ENCODE results near the gene KCP.
A peak's percentile ranks its signal among the peaks of the same experiment; 100 is the strongest.
"Not testable (repeated sequence)": the region's sequence is repeated elsewhere in the genome, so short reads cannot be mapped to it uniquely, and the experiment has no call there.

The KCP gene

GRCh38 chr7:128919881-128920799 lies 9.6 kb upstream of the KCP start:
- peak; percentile 40 for DNase-seq

- no peak for DNase-seq
Observed at GRCh38 chr7:128919241-128919640, 8.7 kb upstream of the KCP start.

- no peak for DNase-seq
Observed at GRCh38 chr7:128918016-128918665, 7.6 kb upstream of the KCP start.

- DNase-seq, result no peak
Observed at GRCh38 chr7:128917122-128917521, 6.6 kb upstream of the KCP start.

GRCh38 chr7:128916643-128916915 lies 6.1 kb upstream of the KCP start:
- no peak for DNase-seq

- no peak for DNase-seq
Observed at GRCh38 chr7:128915841-128916642, 5.5 kb upstream of the KCP start.

- no peak for DNase-seq
Observed at GRCh38 chr7:128915271-128915819, 4.8 kb upstream of the KCP start.

GRCh38 chr7:128914566-128915151 lies 4.2 kb upstream of the KCP start:
- no peak for DNase-seq

- DNase-seq, result no peak
Observed at GRCh38 chr7:128913870-128914565, 3.5 kb upstream of the KCP start.

GRCh38 chr7:128912709-128913495 lies 2.4 kb upstream of the KCP start:
- DNase-seq, result not testable (repeated sequence)

GRCh38 chr7:128912281-128912680 lies 1.8 kb upstream of the KCP start:
- no peak for DNase-seq

GRCh38 chr7:128911423-128912031 lies 1.0 kb upstream of the KCP start:
- DNase-seq, result peak; percentile 91

- DNase-seq, result peak; percentile 94
Observed at GRCh38 chr7:128909625-128910568, 612 bp downstream of the KCP start.

GRCh38 chr7:128908750-128909624 lies 1.5 kb downstream of the KCP start:
- peak; percentile 28 for DNase-seq

GRCh38 chr7:128906766-128907559 lies 3.5 kb downstream of the KCP start:
- no peak for DNase-seq

GRCh38 chr7:128906001-128906765 lies 4.3 kb downstream of the KCP start:
- DNase-seq, result no peak
